HG02938 (cell line): ENCODE measurements around the gene BCLAF1.
"Not testable (repeated sequence)": the region's sequence is repeated elsewhere in the genome, so short reads cannot be mapped to it uniquely, and the experiment has no call there.

Experiments
- ATAC-seq: cut with Tn5 transposase; IDR thresholded peaks from one replicate; pipeline ENCODE4 v1.9.1; 2021; ENCODE audit warnings: mild to moderate bottlenecking, moderate library complexity; ENCODE audit not compliant: unreplicated experiment

Gene BCLAF1

DNA sequence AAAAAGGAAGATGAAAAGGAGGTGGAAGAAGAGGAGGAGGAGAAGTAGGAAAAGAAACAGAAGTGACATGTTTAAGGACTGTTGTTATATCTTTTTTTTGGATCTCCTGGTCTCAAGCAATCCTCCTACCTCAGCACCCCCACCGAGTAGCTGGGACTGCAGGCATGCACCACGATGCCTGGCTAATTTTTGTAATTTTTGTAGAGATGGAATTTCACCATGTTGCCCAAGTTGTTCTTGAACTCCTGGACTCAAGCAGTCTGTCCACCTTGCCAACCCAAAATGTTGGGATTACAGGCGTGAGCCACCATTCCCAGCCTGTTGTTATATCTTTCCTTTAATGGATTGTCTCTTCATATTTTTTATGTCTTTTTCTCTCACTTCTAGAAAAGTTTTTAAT, 19.5 kb upstream of the BCLAF1 start:
- ATAC-seq = no peak

DNA sequence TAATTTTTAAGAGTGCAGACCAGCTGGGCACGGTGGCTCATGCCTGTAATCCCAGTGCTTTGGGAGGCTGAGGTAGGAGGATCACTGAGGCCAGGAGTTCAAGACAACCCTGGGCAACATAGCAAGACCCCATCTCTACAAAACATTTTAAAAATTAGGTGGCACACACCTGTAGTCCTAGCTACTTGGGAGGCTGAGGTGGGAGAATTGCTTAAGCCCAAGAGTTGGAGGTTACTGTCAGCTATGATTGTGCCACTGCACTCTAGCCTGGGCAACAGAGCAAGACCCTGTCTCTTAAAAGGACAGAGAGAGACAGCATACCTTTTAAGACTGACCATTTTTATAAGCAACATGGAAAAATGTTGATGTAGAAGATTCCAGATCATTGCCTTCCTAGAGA, 18.8 kb upstream of the BCLAF1 start:
- ATAC-seq = not testable (repeated sequence)

DNA sequence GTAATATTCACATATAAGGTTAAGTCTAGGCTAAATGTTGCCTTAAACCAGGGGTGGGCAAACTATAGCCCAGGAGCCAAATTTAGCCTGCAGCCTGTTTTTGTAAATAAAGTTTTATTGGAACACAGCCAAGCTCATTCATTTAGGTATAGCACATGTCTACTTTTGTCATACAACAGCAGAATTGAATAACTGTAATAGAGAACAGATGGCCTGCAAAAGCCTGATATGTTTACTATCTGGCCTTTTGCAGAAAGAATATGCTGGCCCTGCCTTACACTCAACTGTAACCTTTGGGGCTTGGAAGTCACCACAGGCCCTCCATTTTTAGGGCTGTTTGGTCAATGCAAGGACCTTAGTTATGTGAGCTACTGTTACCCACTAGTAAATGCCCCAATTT, 17.7 kb upstream of the BCLAF1 start:
- no peak for ATAC-seq

DNA sequence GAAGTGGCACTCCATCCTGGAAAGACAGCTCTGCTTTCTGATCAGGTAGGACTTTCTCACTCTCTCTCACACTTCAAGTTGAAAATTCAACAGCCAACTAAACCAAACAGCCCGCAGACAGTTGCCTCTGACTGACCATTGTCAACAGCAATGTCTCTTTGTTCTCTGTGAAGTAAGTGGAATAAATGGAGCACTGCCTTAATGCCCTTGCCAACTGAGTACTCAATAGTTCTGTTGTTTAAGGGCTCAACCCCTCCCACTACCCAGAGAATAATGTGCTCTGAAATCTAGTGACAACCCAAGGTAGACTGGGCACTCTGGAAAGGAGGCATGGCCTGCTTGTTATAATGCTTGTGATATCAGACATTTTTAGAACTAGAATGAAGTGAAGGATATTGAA, 16.8 kb upstream of the BCLAF1 start:
- no peak for ATAC-seq

DNA sequence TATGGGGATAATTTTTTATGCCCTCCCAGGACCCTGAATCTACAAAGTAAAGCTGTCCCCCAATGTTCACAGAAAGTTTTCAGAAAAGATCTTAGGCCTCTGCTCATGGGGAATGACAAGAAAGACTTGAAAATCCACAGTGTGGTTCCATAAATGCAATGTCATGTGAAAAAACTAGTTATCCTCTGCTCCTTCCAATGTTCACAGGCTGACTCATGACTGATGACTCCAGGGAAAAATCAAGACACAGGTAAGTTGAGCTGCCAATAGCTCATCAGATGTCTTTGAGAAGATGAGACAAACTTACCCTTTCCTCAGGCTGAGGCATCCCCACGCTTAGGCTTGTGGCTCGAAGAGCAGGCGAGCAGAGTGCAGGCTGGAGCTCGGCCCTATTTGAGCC, 14.8 kb upstream of the BCLAF1 start:
- no peak for ATAC-seq

DNA sequence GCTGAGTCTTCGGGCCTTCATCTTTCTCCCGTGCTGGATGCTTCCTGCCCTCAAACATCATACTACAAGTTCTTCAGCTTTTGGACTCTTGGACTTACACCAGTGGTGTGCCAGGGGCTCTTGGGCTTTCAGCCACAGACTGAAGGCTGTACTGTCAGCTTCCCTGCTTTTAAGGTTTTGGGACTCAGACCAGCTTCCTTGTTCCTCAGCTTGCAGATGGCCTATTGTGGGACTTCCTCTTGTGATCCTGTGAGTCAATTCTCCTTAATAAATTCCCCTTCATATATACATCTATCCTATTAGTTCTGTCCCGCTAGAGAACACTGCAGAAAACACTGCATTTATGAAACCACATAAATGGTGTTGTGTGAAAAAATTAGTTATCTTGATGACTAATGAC, 13.9 kb upstream of the BCLAF1 start:
- ATAC-seq = no peak

DNA sequence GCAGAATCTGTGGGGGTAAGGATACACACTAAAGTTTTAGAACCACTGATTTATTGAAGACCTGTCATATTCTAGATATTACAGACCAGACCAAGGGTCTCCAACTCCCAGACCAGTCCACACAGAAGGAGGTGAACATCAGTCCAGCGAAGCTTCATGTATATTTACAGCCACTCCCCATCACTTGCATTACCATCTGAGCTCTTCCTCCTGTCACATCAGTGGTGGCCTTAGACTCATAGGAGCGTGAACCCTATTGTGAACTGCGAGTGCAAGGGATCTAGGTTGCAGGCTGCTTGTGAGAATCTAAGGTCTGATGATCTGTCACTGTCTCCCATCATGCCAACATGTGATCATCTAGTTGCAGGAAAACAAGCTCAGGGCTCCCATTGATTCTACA, 5.0 kb upstream of the BCLAF1 start:
- ATAC-seq = no peak

DNA sequence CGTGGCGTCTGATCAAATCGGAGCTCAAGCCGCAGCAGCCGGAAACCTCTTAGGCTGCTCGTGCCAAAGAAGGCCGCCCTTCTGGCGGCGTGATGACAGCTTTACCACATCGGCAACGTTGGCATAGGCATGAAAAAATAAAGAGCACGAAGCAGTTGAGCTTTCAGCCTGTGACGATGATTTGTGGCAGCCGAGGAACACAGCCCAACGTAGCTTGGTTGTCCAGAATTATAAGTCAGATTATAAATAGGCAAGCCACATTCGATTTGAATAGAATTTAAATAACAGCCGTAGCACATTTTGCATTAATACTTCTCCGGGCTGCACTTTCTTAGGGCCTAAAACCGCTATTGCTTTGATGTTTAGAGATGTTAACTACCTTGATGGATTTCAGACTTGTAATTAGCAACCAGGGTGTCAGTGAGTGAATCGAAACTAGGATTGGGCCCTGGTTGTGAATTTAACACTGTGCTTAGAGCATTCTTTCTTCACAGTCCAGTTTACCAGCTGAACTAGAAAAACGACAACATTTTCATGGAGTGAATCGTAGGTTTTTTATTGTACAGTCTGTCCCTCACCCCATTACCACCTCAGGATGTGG, 864 bp upstream of the BCLAF1 start:
- ATAC-seq = peak; percentile 24

DNA sequence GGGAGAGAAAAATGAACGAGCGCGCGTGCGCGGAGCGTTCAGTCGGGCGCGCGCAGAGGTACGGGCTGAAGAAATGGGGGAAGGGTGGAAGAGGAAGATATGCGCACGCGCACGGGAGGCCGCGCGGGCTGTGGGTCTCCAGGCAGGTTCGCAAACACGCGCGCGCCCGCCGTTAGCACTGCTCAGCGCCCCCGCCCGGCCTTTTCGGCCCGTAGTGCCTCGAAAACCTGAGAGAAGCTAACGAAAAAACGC, 393 bp downstream of the BCLAF1 start:
- ATAC-seq = peak; percentile 35

DNA sequence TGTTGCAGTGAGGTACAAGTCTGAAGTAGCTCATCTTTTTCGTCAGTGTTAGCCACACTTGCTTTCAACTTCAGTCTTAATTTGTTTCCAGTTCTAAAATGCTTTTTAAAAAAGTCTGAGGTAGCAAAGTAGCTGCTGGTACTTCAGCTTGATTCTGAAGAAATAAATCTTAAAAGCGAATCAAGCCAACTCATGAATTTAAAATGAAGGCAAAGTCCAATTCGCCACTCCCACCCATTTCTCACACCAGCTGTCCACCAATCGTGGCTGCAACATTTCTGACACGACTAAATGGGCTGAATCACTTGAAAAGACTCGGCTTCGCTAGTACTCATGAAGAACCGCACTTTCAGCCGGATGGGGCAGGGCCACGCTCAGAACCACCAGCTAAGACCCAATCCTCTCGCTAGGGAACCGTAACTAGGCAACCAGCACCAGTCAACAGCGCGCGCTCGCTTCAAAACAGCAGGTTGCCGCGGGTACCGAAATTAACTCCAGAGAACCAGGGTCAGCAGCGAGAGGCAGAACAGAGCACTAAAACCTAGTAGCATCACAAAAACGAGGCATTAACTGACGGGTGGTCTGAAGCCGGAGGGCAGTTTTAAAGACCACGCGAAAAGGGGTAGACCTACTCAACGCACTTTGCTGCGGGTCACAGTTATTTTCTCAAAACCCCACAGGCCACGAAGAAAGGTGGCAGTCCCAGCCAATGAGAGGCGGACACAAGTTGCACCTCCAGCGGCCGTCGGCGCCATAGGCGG, 900 bp downstream of the BCLAF1 start:
- ATAC-seq = peak; percentile 44

DNA sequence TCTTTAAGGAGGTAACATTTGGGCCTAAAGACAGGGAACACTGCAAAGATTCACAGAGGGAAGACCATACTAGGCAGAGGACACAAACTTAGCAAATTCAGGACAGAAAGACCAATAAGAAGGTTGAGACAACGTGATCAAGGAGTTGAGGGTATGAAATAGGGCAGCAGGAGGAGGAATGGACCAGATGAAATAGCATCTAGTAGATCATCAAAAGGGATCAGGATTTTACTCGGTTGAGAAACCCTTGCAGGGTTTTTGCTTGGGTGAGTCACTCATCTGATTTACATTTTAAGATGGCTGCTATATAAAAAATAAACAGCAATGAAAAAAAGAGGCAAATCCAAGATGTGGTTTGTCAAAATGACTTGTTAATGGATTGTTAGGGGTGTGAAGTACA, 4.7 kb downstream of the BCLAF1 start:
- no peak for ATAC-seq

DNA sequence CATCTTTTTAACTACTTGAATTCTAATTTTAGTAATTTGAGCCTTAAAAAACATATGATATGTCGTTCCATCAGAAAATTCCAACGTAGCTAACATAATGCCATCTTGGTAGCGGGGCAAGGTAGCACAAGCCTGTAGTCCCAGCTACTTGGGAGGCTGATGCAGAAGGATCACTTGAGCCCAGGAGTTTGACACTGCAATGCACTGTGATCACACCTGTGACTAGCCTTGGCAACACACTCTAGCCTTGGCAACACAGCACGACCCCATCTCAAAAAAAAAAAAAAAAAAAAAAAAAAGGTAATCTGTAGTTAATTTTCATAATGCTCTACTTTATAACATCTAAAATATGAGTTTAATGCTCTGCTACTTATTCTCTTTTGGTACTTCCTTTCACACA, 6.7 kb downstream of the BCLAF1 start:
- no peak for ATAC-seq

DNA sequence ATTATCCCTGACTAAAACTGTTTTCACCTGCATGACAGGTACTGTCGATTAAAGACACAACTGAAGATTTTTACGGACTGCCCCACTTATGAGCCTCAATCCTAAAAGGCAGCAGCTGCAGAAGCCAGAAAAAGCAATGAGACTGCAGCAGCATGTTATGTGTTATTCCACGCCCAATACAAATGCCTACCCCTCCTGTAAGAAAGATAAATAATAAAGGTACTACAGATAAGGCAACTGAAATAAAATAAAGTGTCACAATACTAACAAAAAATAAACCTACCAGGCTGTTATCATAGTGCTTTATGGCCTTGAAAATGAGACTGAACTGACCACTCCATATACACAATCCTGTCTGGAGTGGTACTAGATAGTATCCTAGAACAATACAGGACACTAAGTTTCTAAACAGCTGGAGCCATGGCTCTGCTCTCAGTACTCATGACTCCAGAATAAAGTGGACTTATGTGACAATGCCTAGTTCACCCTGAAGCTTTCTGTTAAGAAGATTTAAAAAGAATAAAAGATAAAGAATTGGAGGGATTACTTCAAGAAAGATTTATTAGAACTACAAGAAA, 9.5 kb downstream of the BCLAF1 start:
- no peak for ATAC-seq

DNA sequence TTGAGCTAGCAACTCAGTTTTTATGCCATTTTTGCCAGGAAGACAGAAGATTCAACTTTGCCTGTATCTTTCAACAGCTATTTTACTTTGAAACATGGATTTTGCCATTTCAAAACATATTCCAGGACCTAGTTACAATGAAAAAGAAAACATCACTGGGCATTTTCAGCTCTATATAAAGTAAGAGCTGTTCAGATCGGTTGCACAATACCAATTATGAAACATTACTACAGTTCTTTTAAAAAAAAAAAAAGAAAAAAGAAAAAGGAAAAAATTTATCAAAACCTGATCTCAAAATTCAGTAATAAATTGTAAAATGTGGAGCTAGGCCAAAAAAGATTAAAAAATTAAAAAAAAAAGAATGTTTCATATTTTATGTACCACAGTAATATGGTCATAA, 15.6 kb downstream of the BCLAF1 start:
- ATAC-seq = no peak

DNA sequence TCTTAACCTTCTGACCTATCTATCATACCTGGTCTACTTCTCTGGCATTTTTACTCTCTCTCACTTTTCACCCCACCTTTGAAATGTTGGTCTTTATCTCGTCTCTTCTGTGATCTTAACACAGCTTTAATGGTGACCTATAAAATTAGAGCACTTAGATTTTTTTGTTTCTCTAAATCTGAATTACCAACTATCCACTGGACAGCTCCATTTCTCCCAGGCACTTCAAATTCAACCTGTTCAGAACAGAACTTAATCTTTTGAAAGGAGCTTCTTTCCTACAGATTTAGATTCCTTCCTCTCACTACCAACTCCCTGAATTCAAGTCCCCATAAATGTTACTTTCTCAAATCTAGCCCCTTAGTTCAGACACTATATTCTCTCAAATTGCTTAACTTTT, 24.5 kb downstream of the BCLAF1 start:
- ATAC-seq = no peak

DNA sequence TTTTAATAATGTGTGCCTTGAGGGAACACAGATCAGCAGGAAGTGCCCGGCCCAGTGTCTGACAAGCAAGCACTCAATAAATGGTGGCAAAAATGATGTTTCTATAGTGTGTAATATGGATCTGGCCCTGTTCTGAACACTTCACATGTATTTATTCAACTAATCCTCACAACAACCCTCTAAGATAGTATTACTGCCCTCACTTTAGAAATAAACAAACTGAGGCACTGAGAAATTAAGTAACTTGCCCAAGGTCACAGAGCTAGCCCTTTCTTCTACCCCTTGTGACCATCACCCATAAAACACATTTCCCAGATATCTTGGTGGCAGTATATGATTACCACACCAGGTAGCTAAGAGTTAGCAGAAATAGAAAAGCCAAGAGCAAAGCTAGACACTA, 26.7 kb downstream of the BCLAF1 start:
- ATAC-seq = no peak

DNA sequence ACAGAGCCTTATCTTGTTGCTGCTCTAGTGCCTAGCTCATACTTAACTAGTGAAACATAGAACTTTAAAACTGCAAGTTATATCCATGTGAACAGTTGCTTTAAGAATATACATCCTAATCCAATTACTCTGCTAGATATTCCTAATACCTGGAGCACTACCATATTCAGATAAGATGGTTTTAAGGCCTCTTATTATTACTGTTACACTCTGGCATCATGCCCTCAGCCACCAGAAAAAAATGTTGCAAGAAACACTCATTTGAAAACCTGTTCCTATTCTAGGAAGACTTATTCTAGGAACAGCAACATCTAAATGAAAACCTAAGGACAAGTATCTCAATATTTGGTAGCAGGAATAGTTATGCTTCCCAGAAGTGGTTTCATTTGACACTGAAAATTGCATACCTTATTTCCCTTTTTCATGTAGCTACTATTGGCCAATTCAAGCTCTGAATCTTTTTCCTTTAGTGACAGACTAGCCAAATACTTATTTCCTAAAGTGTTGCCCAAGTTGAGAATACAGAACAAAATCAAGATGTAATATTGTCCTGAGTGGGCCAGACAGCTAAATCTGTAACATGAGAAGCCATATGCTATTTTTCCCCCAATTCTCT, 34.7 kb downstream of the BCLAF1 start:
- ATAC-seq = no peak

DNA sequence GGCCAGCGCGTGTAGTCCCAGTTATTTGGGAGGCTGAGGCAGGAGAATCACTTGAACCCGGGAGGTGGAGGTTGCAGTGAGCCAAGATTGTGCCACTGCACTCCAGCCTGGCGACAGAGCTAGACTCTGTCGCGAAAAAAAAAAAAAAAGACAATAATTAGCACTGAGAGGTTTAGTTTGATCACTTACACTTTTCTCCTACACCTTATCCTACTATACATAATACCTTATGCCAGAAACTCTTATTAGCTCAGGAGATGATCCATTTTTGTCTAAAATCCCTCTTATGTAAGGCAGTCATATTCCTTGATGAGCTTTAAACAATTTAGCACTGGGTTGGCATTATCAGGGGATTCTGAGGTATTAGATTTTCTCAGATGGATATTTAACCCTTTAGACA, 35.9 kb downstream of the BCLAF1 start:
- ATAC-seq = no peak

DNA sequence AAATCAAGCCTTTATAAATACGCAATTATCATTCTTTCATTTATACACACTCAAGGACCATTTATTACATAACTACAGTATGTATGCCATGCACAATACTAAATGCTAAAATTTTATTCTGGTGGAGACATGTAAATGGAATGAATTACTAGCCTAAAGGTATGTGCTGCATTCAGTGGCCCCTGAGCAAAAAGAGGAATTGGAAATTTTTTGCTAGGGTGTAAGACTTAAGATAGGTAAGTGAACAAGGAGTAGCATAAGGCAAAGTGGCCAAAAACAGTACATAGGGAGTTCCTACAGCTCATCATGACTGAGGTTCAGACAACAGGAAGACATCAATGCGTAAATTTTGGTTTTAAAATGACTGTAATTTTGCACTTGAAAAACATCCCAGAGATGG, 37.2 kb downstream of the BCLAF1 start:
- ATAC-seq = no peak

DNA sequence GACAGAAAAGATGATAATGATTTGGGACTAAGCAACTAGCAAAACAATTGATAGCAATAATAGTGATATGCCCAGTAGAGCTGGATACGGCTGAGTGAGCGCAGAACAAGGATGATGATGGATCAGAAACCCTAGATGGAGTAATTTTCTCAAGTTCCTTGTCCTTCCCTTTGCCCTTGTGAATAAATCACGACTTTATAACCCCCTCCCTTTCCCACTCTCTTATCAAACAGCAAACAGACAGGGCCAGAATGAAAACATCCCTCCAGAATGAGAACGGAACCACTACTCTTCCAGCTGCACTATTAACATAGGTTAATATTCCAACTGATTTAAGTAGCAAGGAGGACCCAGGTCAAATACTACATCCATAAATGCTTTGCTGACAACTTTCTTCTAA, 38.3 kb downstream of the BCLAF1 start:
- ATAC-seq = no peak

DNA sequence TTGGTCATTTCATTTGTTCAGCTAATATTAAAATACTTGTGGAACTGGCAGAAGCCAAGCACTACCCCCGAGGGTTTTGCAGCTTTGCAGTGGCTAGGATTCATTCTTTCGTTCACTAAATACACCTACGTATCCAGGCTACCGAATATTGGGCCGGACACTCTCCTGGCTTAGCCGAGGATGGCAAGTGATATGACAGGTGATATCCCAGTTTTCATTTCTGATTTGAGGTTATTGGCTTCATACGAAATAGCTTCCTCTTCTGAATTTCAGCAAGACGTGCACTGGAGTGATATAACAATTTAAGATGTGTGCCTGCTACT, 39.0 kb downstream of the BCLAF1 start:
- peak; percentile 2 for ATAC-seq

DNA sequence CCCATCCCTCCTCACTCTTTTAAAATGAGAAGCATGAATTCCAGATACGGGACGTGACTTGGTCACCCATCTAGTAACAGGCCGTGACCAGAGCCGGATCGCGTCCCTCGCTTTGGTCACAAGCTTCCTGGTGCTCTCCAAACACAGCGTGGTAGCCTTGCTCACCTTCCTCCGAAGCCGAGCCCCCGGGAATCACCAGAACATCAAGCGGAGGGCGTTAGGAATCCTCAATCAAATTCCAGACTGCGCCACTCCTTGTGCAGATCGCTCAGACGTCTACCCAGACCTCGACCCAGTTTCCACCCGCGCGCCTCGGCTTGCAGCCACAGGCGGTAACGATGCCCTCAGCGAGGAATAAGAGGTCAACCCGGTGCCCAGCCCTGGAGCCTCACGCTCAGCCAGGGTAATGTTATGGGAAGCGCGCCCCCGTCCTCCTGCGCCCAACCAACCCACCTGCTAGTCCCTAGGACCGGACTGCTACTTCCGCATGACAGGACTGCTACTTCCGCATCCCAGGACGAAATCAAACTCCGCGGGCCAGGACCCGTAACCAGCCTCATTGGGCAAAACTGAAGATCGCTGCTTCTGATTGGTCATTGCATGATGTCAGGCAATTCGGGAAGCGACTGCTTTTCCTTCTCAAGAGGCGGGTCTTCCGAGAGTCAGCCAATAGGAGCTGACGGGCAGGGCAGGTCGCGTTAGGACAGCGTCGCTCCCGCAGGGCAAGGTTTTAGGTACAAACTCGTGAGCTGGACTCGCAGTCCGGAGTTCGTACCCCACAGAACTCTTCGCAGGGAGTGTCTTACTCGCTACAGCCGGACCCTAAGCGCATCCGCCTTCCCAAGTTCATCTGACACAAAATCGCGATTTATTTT, 39.6 kb downstream of the BCLAF1 start, which contains the start of gene MTFR2:
Gene MTFR2, minus strand, starts transcription at position 501 of the 875 bp plus-strand sequence. CDS start 1,212 bp downstream, outside the sequence.
- peak; percentile 97 for ATAC-seq
